ENCODE data around the gene UNC13A. TPM values are rescaled to one million over a fixed set of nuclear protein-coding genes. Genes with fewer than 3 reads are reported as not detected.

The UNC13A gene
- total RNA-seq, 2 donors from 2014 or later = 1.3 to 2.6 TPM

- Histone ChIP-seq H3K9me3 (no peaks in the 10 kb centered on the region), H3K27me3 (no peaks in the 10 kb centered on the region), H3K27ac (no peak overlapping the region), H3K4me1 (no peaks in the 10 kb centered on the region), H3K4me3 (no peak overlapping the region), H3K36me3 (replicated peaks in 1 of 2; ENCODE audit: insufficient read depth in 1 of 2, low read depth in 2 of 2) (peaks cover 0 to 22% of the 10 kb centered on the region in 2 donors)
- no peak for ATAC-seq
- no peak for TF ChIP-seq POLR2A (IDR thresholded peaks at IDR 0.05)
- no peak for TF ChIP-seq CTCF (IDR thresholded peaks at IDR 0.05)
- no peak for DNase-seq
- WGBS, 2 donors = 83 to 93% methylated on average over 22 to 27 of the region's 28 CpGs
- intact Hi-C loops (cut with DNase I) = no loop called here
These were observed 107.5 kb downstream of the UNC13A start for GRCh38 chr19:17580470-17581144.

- H3K4me3 ChIP-seq = no peak overlapping the region
- no peaks in the 10 kb centered on the region for H3K27me3 ChIP-seq
- no peaks in the 10 kb centered on the region for H3K4me1 ChIP-seq
- no peaks in the 10 kb centered on the region for H3K9me3 ChIP-seq
- no peak for TF ChIP-seq CTCF (IDR thresholded peaks at IDR 0.05)
- TF ChIP-seq POLR2A (IDR thresholded peaks at IDR 0.05) = no peak
- H3K36me3 ChIP-seq (replicated peaks in 1 of 2; ENCODE audit: insufficient read depth in 1 of 2, low read depth in 2 of 2) = peaks cover 0 to 22% of the 10 kb centered on the region in 2 donors
- DNase-seq = peak in 2 of 4 donors; percentile 38 to 44
- ATAC-seq = no peak
- 74 to 75% methylated on average over 16 of the region's 16 CpGs for WGBS, 2 donors
- intact Hi-C loops (cut with DNase I) = no loop called here
- no peak overlapping the region for H3K27ac ChIP-seq
These were observed 108.4 kb downstream of the UNC13A start for GRCh38 chr19:17579661-17580244.

GRCh38 chr19:17577457-17578097 lies 110.6 kb downstream of the UNC13A start:
- DNase-seq (no peak), ATAC-seq (no peak)
- no peak overlapping the region for H3K27ac ChIP-seq
- no peaks in the 10 kb centered on the region for H3K9me3 ChIP-seq
- peaks cover 1 to 22% of the 10 kb centered on the region in 2 donors for H3K36me3 ChIP-seq (replicated peaks in 1 of 2; ENCODE audit: insufficient read depth in 1 of 2, low read depth in 2 of 2)
- 86 to 90% methylated on average over 17 to 18 of the region's 22 CpGs for WGBS, 2 donors
- H3K27me3 ChIP-seq = no peaks in the 10 kb centered on the region
- intact Hi-C loops (cut with DNase I) = no loop called here
- H3K4me1 ChIP-seq = no peaks in the 10 kb centered on the region
- H3K4me3 ChIP-seq = no peak overlapping the region
- TF ChIP-seq CTCF (IDR thresholded peaks at IDR 0.05) = no peak
- TF ChIP-seq POLR2A (IDR thresholded peaks at IDR 0.05) = no peak

GRCh38 chr19:17576758-17577456 lies 111.2 kb downstream of the UNC13A start:
- peak; percentile 37 for ATAC-seq
- H3K27ac ChIP-seq = no peak overlapping the region
- 80 to 85% methylated on average over 22 to 23 of the region's 34 CpGs for WGBS, 2 donors
- TF ChIP-seq CTCF (IDR thresholded peaks at IDR 0.05) (no peak), POLR2A (IDR thresholded peaks at IDR 0.05) (no peak)
- no peak overlapping the region for H3K4me3 ChIP-seq
- peaks cover 4 to 24% of the 10 kb centered on the region in 2 donors for H3K36me3 ChIP-seq (replicated peaks in 1 of 2; ENCODE audit: insufficient read depth in 1 of 2, low read depth in 2 of 2)
- DNase-seq = peak in 1 of 4 donors; percentile 29
- no peaks in the 10 kb centered on the region for H3K27me3 ChIP-seq
- no peaks in the 10 kb centered on the region for H3K9me3 ChIP-seq
- intact Hi-C loops (cut with DNase I) = no loop called here
- no peaks in the 10 kb centered on the region for H3K4me1 ChIP-seq
